ENCODE results near the gene CEP97. TPM values are rescaled to one million over a fixed set of nuclear protein-coding genes. Genes with fewer than 3 reads are reported as not detected.
"Not testable (repeated sequence)": the region's sequence is repeated elsewhere in the genome, so short reads cannot be mapped to it uniquely, and the experiment has no call there.

CEP97 gene, protein sequence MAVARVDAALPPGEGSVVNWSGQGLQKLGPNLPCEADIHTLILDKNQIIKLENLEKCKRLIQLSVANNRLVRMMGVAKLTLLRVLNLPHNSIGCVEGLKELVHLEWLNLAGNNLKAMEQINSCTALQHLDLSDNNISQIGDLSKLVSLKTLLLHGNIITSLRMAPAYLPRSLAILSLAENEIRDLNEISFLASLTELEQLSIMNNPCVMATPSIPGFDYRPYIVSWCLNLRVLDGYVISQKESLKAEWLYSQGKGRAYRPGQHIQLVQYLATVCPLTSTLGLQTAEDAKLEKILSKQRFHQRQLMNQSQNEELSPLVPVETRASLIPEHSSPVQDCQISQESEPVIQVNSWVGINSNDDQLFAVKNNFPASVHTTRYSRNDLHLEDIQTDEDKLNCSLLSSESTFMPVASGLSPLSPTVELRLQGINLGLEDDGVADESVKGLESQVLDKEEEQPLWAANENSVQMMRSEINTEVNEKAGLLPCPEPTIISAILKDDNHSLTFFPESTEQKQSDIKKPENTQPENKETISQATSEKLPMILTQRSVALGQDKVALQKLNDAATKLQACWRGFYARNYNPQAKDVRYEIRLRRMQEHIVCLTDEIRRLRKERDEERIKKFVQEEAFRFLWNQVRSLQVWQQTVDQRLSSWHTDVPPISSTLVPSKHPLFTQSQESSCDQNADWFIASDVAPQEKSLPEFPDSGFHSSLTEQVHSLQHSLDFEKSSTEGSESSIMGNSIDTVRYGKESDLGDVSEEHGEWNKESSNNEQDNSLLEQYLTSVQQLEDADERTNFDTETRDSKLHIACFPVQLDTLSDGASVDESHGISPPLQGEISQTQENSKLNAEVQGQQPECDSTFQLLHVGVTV
- 10 to 100 TPM; 17.0 to 20.3 TPM for total RNA-seq

DNA sequence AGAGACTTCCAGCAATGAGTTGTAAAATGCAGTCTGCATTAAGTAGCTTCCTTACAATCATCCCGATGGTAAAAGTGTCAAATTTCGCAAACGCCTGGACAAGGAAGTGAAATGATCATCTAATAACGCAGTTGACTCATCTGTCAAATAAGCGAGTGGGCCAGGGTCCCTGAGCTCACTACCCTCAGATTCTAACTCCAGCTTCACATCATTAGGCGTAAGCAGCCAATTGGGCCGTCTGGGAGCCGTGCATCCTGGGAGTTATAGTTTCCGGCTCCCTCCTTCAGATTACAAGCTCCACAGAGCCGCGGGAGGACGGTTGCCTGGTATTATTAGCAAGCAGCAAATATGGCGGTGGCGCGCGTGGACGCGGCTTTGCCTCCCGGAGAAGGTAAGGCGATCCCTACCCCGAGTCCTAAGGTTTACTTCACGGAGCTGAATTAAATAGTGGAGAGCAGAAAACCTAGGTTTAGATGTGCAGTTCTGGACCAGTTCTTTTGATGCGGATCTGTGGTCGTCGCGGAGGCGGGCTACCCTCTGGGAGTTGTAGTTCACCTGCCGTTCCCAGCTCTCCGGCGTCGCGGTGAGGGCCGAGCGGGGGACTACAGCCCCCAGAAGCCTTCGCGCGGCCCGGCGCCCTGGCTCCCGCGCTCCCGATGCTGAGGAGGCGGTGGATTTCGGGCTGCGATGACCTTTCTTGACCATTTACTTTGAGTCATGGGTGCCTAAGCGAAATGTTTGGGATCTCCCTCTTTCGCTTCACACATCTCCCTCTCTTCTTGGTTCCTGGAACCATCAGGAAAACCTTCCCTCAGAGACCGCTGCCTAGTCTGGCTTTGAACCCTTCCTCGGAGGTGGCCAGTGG, at the start of gene CEP97:
Gene CEP97, plus strand, starts transcription at position 286 of the 865 bp plus-strand sequence. Its CDS starts 63 bp downstream, at position 349.
- intact Hi-C loops (cut with micrococcal nuclease), result loop anchor here (1.0 to 5.0 kb wide), 14 partner anchors 29 to 1014 kb away; partner anchors contain the start of genes NFKBIZ, NXPE3, RPL24 and TRMT10C
- H3K9me3 Mint-ChIP-seq, result no peaks in the 10 kb centered on the region
- peaks cover 33% of the 10 kb centered on the region for H3K4me1 Mint-ChIP-seq (ENCODE audit: low read depth)
- CTCF ChIA-PET, result interaction anchor here (0.6 to 1.8 kb wide), 7 partner anchors 10 to 466 kb away, joined by 3 to 6 read pairs (median 4); no protein-coding TSS in a partner anchor
- no peaks in the 10 kb centered on the region for H3K27me3 Mint-ChIP-seq (ENCODE audit: low read depth)
- H3K27ac Mint-ChIP-seq, result peak within 1 kb of the TSS; percentile 97
- peak within 1 kb of the TSS; percentile 97 for H3K4me3 Mint-ChIP-seq
- peaks cover 8% of the 10 kb centered on the region for H3K36me3 Mint-ChIP-seq (ENCODE audit: low read depth)
- peak; percentile 94 for DNase-seq

DNA sequence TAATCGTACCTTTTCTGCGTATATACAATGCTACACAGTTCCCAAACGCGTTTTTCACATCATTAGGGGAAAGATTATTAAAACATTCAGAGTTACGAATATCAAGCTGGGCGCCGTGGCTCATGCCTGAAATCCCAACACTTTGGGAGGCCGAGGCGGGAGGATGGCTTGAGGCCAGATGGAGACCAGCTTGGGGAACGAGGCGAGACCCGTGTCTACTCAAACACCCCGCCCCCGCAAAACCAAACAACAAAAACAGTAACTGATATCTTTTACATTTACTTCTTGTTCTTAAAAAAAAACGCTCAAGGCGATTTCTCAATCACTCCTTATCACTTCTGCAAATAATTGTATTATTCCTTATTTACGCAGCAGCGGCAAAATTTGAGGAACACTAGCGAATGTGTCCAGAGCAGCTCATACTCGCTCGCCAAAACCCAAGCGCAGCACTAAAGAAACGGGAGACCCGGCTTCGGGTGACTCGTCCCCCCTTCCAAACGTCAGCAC, 48.7 kb upstream of the CEP97 start:
- H3K9me3 Mint-ChIP-seq, result no peaks in the 10 kb centered on the region
- H3K27ac Mint-ChIP-seq, result peak overlapping the region; percentile 80
- intact Hi-C loops (cut with micrococcal nuclease), result loop anchor here (1.0 to 2.0 kb wide), 7 partner anchors 31 to 1415 kb away; partner anchors contain the start of genes CEP97, LNP1, NFKBIZ and PCNP
- CTCF ChIA-PET, result interaction anchor here (0.7 to 1.1 kb wide), 3 partner anchors 9 to 229 kb away, joined by 3 to 4 read pairs (median 3); partner anchors contain the start of gene PCNP
- no peaks in the 10 kb centered on the region for H3K27me3 Mint-ChIP-seq (ENCODE audit: low read depth)
- H3K4me1 Mint-ChIP-seq (ENCODE audit: low read depth), result peaks cover 49% of the 10 kb centered on the region
- H3K36me3 Mint-ChIP-seq (ENCODE audit: low read depth), result peaks cover 38% of the 10 kb centered on the region
- H3K4me3 Mint-ChIP-seq, result peak overlapping the region; percentile 87
- no peak for DNase-seq

DNA sequence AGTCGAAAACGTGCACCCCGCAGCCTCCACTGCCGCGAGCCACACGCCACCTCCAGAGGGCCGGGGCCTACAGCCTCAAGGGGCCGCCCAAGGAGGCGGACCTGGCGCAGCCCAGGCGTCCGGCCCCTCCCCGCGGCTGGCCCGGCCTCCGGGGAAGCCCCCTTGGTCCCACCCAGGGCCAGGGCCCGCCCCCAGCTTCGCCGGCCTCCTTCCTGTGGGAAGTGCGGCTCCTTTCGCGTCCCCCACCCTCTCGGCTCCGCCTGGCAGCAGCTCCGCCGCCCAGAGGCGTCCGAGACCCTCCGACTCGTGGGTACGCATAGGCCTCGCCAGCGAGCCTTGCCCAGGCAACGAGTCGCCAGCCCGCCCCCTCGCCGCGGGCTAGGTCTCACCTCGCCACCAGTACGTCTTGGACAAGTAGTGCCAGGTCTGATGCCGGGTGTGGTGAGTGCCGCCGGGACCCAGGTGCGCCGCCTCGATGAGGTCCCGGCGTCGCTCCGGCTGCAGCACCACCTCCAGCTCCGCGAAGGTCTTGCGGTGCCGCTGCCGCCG, 48.1 kb upstream of the CEP97 start:
- Mint-ChIP-seq H3K27me3 (ENCODE audit: low read depth) (no peaks in the 10 kb centered on the region), H3K36me3 (ENCODE audit: low read depth) (peaks cover 39% of the 10 kb centered on the region), H3K4me1 (ENCODE audit: low read depth) (peaks cover 50% of the 10 kb centered on the region), H3K9me3 (no peaks in the 10 kb centered on the region), H3K4me3 (peak overlapping the region; percentile 87), H3K27ac (peak overlapping the region; percentile 95)
- CTCF ChIA-PET, result interaction anchor here (0.7 to 1.0 kb wide), 2 partner anchors 10 to 230 kb away, joined by 3 to 4 read pairs; no protein-coding TSS in a partner anchor
- DNase-seq, result peak; percentile 95
- intact Hi-C loops (cut with micrococcal nuclease), result loop anchor here (1.0 to 2.0 kb wide), 7 partner anchors 32 to 1415 kb away; partner anchors contain the start of genes CEP97, LNP1, NFKBIZ and PCNP

DNA sequence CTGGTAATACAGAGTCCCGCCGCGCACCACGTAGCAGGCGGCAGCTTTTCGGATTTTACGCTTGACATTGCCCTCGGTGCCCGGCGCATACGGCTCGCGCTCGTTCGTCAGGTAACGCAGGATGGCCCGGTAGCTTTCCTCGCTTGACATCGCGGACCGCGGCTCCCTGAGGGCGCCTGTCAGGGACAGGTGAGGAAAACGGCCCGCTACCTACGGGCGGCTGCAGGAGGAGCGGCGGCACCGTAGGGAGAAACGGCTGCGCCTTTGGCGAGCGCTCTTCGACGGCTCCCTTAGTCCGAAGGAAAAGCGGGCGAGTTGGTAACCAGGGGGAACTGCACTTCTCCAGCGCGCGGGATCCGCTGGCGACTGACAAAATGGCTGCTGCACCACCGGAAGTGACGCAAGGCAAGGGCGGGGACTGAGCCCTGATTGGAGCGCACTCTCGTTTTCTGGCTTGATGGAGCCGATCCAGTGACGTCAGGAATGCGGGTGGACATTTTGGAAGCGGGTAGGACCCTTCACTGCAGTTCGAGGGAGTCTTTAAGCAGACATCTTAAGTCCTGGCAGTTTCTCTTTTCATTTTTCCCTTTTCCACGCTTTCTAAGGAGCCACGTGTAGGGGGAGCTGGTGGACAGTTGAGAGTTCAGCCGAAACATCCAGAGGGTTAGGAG, 47.5 kb upstream of the CEP97 start, which contains the start of gene ZBTB11:
Gene ZBTB11, minus strand, starts transcription at position 368 of the 671 bp plus-strand sequence. Its CDS starts 218 bp downstream, at position 150.
- CTCF ChIA-PET, result interaction anchor here (0.6 to 0.7 kb wide), 3 partner anchors 166 to 1001 kb away, joined by 3 to 5 read pairs (median 3); no protein-coding TSS in a partner anchor
- Mint-ChIP-seq H3K9me3 (no peaks in the 10 kb centered on the region), H3K4me1 (ENCODE audit: low read depth) (peaks cover 54% of the 10 kb centered on the region), H3K4me3 (peak within 1 kb of the TSS; percentile 87), H3K27me3 (ENCODE audit: low read depth) (no peaks in the 10 kb centered on the region), H3K27ac (peak within 1 kb of the TSS; percentile 95), H3K36me3 (ENCODE audit: low read depth) (peaks cover 39% of the 10 kb centered on the region)
- intact Hi-C loops (cut with micrococcal nuclease), result loop anchor here (1.0 to 2.0 kb wide), 12 partner anchors 9 to 1416 kb away; partner anchors contain the start of genes CEP97, LNP1, NFKBIZ and NXPE3
- peak; percentile 100 for DNase-seq

DNA sequence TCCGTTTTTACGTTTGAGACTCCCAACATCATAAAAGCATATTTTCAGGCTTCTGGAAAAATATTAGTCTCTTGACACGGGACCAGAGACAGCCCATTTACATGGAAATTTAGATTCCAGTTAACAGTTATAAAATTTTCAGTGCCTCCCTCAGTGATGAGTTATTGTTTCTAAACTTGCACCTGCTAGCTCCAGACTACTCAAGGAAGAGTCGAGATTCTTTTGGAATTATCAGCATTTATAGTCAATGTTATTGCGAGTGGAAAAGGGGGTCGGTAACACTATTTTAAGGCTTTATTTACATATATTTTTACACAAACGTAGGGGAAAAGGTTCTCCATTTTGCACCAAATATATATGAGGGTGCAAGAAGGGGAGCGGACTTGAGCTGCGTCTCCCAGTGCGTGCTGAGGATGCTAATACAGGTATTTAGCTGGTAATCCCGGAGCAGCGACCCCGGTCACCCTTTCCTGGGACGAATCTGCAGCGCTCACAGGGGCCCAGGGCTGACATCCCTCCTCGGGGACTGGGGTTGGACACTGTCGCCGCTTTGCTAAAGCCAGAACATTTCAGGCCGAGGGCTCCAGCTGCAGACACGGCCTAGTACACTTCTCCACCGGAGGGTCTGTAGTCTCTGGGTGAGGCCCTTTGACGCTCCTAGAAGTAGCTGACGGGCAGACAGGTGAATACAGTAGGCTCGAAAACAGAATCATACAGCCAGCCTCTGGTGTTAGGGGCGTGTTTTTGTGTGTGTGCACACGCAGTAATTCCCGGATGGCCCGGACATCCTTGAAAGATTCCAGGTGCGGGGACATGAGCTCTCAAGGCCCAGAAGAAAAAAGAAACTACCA, 46.8 kb upstream of the CEP97 start:
- H3K4me1 Mint-ChIP-seq (ENCODE audit: low read depth), result peaks cover 56% of the 10 kb centered on the region
- intact Hi-C loops (cut with micrococcal nuclease), result loop anchor here (1.0 to 2.0 kb wide), 7 partner anchors 9 to 1417 kb away; partner anchors contain the start of genes LNP1, NXPE3, RPL24 and TBC1D23

DNA sequence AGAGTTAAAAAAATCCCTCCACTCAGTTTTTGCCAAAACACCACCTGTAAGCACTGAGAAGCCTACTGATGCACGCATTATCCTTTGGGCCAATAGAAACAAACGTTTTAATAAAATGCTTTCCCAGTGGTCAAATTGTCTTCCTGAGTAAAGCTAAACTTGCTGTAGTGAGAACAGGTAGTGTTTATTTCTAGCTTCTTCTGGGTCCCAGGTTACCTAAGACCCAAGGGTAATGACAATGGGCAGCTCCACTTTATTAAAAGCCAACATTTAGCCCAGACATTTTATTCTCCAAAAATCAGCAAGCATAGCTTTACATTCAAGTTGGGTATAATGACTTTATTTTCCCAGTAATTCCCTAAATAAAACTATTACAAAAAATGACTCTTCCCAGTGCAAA, 45.6 kb upstream of the CEP97 start:
- intact Hi-C loops (cut with micrococcal nuclease); H3K9me3 Mint-ChIP-seq; DNase-seq; H3K27ac Mint-ChIP-seq; H3K27me3 Mint-ChIP-seq (ENCODE audit: low read depth); H3K4me3 Mint-ChIP-seq: not testable (repeated sequence)
- peaks cover 54% of the 10 kb centered on the region for H3K4me1 Mint-ChIP-seq (ENCODE audit: low read depth)
- peaks cover 48% of the 10 kb centered on the region for H3K36me3 Mint-ChIP-seq (ENCODE audit: low read depth)
- CTCF ChIA-PET, result interaction anchor here (0.6 to 0.7 kb wide), 2 partner anchors 29 to 739 kb away, joined by 3 to 6 read pairs; no protein-coding TSS in a partner anchor

More for the DNA sequence above, 46.8 kb upstream of the CEP97 start:
- no peak for DNase-seq
- Mint-ChIP-seq H3K36me3 (ENCODE audit: low read depth) (peaks cover 45% of the 10 kb centered on the region), H3K27ac (peak overlapping the region; percentile 95), H3K9me3 (no peaks in the 10 kb centered on the region), H3K4me3 (peak overlapping the region; percentile 87), H3K27me3 (ENCODE audit: low read depth) (no peaks in the 10 kb centered on the region)
- CTCF ChIA-PET, result interaction anchor here (0.6 to 1.0 kb wide), 5 partner anchors 13 to 1001 kb away, joined by 3 to 5 read pairs (median 3); no protein-coding TSS in a partner anchor

DNA sequence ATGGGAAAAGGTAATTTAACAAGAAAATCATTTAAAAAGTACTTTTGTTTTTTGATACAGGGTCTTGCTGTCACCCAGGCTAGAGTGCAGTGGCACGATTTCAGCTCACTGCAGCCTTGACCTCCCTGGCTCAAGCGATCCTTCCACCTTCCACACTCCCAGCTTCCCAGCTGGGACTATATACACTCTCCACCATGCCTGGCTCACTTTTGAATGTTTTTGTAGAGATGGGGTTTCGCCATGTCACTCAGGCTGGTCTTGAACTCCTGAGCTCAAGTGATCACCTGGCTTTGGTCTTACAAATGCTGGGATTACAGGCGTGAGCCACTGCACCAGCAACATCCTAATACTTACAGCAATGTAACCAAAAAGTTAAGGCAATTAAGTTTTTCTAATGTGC, 43.9 kb upstream of the CEP97 start:
- H3K27ac Mint-ChIP-seq, result peak overlapping the region; percentile 57
- H3K4me1 Mint-ChIP-seq (ENCODE audit: low read depth), result peaks cover 50% of the 10 kb centered on the region
- H3K27me3 Mint-ChIP-seq (ENCODE audit: low read depth), result no peaks in the 10 kb centered on the region
- no peak for DNase-seq
- CTCF ChIA-PET, result no interaction called here
- peaks cover 50% of the 10 kb centered on the region for H3K36me3 Mint-ChIP-seq (ENCODE audit: low read depth)
- intact Hi-C loops (cut with micrococcal nuclease), result no loop called here
- no peak overlapping the region for H3K4me3 Mint-ChIP-seq
- no peaks in the 10 kb centered on the region for H3K9me3 Mint-ChIP-seq

DNA sequence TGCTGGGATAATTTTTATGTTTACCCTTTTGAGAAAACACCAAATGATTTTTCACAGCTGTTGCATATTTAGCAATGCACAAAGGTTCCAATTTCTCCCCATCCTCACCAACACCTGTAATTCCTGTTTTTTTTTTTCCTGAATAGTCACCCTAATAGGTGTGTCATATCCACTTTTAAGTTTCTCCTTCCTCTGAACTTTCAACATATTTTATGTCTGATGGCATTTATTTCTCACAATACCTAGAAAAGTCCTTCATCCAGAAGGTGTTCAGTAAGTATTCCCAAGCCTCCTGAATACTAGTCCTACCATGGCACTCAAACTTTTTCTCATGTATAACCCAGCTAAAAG, 39.4 kb upstream of the CEP97 start:
- CTCF ChIA-PET, result interaction anchor here (0.6 to 2.1 kb wide), 3 partner anchors 37 to 117 kb away, joined by 3 to 7 read pairs (median 4); partner anchors contain the start of gene CEP97
- H3K36me3 Mint-ChIP-seq (ENCODE audit: low read depth), result peaks cover 48% of the 10 kb centered on the region
- H3K4me1 Mint-ChIP-seq (ENCODE audit: low read depth), result peaks cover 52% of the 10 kb centered on the region
- intact Hi-C loops (cut with micrococcal nuclease), result loop anchor here (5.0 kb wide), 1 partner anchor 252 kb away; no protein-coding TSS in a partner anchor
- no peaks in the 10 kb centered on the region for H3K9me3 Mint-ChIP-seq
- peak overlapping the region; percentile 98 for H3K4me3 Mint-ChIP-seq
- DNase-seq, result no peak
- H3K27ac Mint-ChIP-seq, result peak overlapping the region; percentile 99
- no peaks in the 10 kb centered on the region for H3K27me3 Mint-ChIP-seq (ENCODE audit: low read depth)

DNA sequence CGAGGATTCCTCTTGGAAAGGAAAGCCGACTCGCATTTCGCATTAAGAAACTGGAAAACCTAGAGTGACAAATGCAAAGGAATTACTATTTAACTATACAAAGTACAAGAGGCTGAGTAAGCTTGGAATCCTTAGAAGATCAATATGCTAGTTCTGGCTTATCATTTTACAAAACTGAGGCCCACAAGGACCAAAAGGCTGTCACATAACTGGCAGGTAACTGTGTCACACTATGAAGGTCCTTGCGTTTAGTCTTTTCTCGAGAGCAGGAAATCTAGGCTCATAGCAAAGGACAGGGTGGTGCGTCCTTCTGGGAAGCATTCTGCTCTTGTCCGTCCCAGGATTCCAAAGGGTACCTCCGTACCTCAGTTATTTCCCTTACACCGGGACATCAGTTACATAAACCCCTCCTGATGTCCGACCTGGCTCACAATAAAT, 38.5 kb upstream of the CEP97 start:
- Mint-ChIP-seq H3K4me1 (ENCODE audit: low read depth) (peaks cover 54% of the 10 kb centered on the region), H3K27ac (peak overlapping the region; percentile 99), H3K9me3 (no peaks in the 10 kb centered on the region), H3K36me3 (ENCODE audit: low read depth) (peaks cover 43% of the 10 kb centered on the region), H3K4me3 (peak overlapping the region; percentile 98), H3K27me3 (ENCODE audit: low read depth) (no peaks in the 10 kb centered on the region)
- intact Hi-C loops (cut with micrococcal nuclease), result loop anchor here (1.0 to 5.0 kb wide), 8 partner anchors 9 to 251 kb away; partner anchors contain the start of genes CEP97, NXPE3, PCNP and TRMT10C
- no peak for DNase-seq
- CTCF ChIA-PET, result interaction anchor here (0.7 to 2.1 kb wide), 4 partner anchors 10 to 101 kb away, joined by 3 to 7 read pairs (median 4); no protein-coding TSS in a partner anchor
